ENCODE results near the gene IGFBP5. TPM values are rescaled to one million over a fixed set of nuclear protein-coding genes. Genes with fewer than 3 reads are reported as not detected.

Gene IGFBP5
- total RNA-seq, 1 experiment from 2014 or later, result 0.24 TPM

DNA sequence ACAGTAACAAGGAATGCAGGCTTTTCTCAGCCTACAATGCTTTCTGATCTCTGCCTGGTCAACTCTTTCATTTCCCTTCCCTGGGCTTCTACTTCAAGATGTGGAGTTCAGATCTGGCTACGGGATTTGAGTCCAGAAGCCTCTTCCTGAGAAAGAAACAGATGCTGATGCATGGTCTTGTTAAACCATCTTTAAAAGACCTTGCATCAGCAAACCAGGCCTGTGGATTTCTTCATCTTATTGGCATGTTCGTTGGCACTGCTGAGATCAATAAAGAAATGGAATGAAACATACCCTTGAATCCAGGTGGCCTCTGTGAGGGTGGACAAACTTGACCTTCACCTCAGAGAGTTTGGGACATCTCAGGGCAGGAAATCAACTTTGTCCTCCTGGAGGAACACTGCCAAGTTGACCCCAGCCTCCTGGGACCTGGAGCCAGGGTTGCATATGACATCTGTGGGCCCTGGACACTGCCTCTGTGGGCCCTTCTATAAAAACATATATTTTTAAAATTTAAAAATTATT, 40.8 kb downstream of the IGFBP5 start:
- in situ Hi-C loops (cut with HindIII; ENCODE audit: low sequenced_read_pairs), result no loop called here
- DNase-seq (ENCODE audit: low spot score), result no peak

DNA sequence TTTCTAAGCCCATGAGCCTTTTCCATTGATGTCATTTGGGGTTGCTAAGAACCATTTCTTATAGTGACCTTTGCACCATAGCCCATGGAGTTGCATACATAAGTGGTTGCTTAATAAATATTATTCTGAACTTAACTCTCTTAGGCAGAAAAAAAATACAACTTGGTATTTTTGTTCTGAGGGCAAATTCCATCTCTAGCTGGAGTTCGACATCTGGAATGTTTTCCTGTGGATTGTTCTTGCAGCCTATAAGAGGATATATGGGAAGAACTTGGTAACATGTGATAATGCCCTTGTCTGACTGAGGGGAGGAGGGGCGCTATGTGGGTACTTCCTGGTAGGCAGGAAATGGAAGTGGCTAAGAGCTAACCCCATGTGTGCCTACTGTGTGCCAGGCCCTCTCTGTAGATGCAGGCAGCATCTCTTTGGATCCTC, 41.4 kb downstream of the IGFBP5 start:
- no peak for DNase-seq (ENCODE audit: low spot score)
- in situ Hi-C loops (cut with HindIII; ENCODE audit: low sequenced_read_pairs), result no loop called here

DNA sequence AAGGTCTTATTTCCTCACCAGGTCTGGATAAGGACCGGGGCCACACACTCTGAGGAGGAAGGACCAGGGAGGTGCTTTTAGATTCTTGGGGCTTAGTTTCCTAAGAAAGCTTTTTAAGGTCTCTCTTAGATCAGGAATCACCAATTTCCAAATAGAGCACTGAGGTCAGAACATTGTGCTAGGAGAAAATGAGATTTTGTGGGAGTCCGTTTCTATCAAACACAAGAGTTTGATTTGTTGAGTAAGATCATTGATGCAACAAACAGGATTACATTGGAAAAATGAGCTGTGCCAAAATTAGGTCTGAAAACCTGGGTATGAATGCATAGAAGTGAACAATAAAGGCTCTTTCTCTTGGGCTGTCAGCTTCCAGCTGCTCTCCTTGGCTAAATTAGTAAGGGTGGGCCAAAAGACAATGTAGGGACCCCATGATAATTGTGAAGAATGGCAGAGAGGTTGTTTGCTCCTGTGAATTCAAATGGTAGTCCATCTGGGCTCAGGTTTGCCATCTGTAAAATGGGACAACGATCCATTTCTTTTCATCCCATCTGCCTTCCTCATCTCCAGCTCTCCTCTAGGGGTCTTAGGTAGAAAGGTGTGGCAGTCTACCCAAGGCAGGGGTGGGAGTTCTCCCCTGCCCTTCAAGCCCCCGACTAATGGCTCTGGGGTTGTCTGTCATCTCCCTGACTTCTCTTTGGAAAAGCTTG, 42.1 kb downstream of the IGFBP5 start:
- DNase-seq (ENCODE audit: low spot score), result no peak
- in situ Hi-C loops (cut with HindIII; ENCODE audit: low sequenced_read_pairs), result no loop called here

DNA sequence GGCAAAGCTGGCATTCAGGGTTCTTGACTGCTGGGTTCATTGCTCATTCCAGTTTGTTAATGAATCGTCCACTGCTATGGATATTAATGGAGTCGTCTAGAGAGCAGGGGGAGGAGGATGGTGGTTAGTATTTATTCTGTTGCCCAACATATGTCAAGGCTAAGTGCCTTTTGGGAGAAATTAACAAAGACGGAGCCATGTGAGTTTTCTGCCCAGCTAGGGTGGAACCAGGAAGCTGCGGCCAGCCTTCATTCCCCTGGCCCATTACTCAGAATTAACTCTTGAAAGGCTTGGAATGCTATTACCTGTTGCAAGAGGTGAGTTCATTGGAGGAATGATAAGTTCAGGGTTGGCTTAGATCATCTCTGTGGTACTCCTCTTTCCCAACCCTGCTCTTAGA, 42.8 kb downstream of the IGFBP5 start:
- no peak for DNase-seq (ENCODE audit: low spot score)
- in situ Hi-C loops (cut with HindIII; ENCODE audit: low sequenced_read_pairs), result no loop called here

DNA sequence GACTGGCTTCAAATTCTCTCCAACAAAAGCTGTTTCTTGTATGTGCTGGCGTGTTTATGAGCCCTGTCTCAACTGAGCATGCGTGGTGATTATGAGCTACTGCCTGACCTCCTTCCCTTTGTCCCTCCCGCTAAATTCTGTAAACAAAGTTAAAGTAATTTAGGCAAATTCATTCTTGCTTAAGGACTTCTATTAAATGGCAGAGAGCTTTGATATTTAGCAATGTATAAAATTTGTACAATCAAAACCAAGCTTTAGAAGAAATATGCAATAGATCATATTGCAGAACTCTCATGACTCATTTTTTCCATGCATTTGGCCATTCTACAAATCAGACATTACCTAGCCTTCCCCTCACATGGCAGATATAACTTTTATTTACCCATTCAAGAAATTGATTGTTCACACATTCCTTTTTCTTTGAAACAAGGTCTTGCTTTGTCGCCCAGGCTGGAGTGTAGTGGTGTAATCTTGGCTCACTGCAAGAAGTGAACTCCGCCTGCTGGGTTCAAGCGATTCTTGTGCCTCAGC, 43.9 kb downstream of the IGFBP5 start:
- no peak for DNase-seq (ENCODE audit: low spot score)
- in situ Hi-C loops (cut with HindIII; ENCODE audit: low sequenced_read_pairs), result no loop called here

DNA sequence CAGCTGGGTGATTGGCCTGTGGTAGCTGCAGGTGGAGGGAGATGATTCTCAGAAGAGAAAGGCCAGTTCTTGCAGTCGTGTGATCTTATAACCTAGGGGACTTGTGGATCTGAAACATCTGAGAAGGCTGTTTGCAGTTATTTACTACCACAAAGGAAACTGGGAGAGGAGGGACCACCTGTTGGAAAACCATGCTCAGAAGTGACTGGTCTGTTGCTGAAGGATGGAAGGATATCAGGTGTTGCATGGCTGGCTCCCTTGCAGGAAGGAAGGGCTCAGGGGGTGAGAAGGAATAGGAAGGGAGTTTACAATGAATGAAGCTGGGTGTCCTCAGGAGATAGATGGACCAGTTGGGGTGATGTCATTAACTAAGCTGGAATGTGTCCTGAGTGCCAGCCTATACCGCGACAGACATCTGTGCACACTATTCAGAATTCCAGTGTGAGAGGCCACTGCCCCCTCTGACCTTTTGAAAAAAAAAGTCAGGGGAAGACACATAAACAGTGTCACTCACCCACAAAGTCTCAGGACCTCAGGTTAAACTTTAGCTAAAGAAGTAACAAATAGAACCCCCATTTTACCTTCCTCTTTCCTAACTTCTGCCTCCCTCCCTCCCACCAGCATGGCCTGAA, 44.6 kb downstream of the IGFBP5 start:
- in situ Hi-C loops (cut with HindIII; ENCODE audit: low sequenced_read_pairs), result no loop called here
- DNase-seq (ENCODE audit: low spot score), result no peak

DNA sequence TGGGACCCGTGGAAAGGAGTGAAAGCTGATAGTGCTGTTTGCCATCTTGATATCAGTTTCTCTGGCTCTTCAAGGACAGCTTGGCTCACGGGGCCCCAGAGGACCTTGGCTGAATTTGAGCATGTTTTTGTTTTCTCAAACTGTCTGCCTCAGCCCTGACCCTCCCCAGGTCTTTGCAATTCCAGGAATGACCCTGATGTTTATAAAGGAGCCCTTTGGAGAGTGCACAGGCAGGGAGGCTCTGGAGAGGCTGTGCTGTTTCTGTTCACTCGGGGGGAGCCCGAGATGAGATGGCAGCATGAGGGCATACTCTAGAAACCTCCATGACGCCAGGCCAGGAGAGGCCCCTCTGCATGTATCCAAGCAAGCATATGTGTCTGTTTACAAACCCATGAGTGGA, 45.8 kb downstream of the IGFBP5 start:
- DNase-seq (ENCODE audit: low spot score), result no peak
- in situ Hi-C loops (cut with HindIII; ENCODE audit: low sequenced_read_pairs), result no loop called here

DNA sequence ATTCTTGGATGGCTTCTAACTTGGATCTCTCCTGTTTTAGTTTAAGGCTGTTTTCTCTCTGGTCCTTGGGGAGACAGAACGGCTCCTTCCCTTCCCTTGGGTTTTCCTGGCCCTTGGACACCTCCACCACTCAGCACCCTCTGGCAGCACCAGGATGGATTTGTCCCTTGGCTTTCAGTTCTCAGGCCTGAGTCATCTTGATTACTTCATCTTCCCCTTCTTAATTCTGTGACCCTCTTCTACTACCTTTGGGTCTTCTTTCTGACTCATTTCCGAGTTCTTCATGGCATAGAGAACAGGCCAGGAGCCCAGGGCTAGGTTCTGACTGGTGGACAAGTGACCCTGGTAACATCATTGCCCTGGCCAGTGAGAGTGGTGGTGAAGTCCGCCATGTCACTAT, 47.2 kb downstream of the IGFBP5 start:
- in situ Hi-C loops (cut with HindIII; ENCODE audit: low sequenced_read_pairs), result no loop called here

DNA sequence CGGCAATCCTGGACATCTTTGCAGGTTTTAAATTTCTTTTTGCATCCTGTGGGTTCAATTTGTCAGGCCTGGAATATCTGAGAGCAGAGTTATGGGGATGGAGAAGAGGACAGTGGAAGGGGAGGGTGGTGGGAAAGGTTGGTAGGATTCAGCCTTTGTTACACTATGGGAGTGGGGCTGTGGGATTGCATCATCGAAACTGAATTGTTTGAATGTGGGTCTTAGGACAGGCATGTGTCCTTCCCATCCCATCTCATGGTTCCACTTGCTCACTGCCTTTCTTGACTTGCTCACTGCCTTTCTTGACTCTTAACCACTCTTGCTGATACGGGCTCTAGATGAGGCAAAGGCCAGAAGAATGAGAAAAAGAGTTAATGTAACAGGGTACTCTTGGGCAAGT, 49.2 kb downstream of the IGFBP5 start:
- DNase-seq (ENCODE audit: low spot score), result no peak
- in situ Hi-C loops (cut with HindIII; ENCODE audit: low sequenced_read_pairs), result no loop called here

More for the DNA sequence above, 47.2 kb downstream of the IGFBP5 start:
- DNase-seq (ENCODE audit: low spot score), result no peak

DNA sequence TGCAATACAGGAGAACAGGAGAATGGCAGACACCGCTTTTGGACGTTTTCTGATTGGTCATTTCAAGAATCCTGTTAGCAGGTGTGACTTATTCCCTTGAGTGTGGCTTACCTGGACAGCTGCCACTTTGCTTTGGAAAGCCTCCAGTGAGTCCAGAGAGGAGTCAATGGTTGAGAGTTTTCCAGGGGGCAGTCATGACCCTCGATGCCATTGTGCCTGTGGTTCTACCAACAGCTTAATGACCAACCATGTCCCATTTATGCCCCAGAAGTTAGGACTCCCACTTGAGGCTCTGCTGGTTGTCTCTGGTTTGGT, 49.8 kb downstream of the IGFBP5 start:
- in situ Hi-C loops (cut with HindIII; ENCODE audit: low sequenced_read_pairs), result no loop called here
- DNase-seq (ENCODE audit: low spot score), result no peak

DNA sequence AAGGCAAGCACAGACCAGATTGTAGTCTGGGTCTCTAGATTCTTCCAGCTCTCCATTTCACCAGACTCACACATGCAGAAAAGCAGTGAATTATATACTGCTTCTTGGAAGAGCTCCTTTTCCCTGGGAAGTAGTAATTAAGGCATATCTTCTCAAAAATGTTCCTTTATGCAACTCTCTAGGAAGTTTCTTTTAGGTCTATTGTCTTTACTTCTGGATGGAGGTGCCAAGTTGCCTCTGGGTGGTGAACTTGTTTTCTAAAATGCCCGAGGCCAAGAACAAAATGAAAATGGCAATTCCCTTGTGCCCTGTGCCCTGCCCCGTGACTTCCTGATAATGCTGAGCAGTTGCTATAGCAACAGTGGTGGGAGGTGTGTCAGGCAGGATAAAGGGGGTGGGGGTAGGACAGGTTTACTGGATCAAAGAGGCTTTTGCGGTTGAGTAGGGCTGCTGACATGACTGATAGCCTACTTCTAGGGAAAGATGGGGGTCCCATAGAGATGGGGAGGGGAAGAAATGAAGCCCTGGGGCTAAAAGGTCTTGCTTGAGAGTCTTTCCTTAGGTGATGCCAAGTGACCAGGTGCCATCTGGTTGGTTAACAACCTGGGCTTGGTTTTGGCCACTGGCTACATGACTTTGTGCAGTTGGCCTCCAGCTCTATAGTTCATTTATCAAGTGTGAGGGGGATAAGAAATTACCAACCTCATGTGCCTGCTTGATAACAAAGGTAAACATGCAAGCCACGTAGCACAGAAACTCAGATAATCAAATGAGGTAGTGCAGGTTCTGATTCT, 50.3 kb downstream of the IGFBP5 start:
- no peak for DNase-seq (ENCODE audit: low spot score)
- in situ Hi-C loops (cut with HindIII; ENCODE audit: low sequenced_read_pairs), result no loop called here

DNA sequence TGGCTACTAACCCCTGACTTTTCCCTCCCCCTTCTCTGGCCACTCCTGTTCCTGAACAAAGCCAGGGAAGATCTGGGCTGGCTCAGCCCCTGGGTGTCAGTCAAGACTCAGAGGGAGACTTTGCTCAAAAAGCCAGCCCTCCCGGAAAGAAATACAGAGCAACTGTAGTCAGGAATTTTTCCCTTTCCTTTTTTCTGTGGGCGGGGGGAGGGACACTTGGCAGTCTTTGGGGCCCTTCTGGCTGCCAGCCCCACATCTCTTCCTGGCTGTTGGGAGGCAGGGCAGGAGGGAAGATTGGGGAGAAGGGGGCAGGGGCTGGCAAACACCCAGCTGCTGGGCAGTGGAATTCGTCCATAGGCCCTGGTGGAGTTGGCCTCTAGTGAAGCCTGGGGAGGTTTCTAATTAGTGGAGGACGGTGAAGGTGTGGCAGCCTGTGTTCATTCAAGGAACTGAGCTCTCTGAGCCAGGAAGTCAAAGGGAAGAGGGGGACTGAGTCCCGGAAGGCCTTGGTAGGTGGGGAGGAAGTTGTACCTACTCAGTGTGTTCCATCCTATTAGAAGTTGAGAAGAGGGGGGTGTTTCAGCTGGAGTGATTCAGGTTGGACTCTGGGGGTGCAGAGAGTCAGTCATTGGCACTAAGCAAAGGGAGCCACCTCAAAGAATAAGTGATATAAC, 51.2 kb downstream of the IGFBP5 start:
- in situ Hi-C loops (cut with HindIII; ENCODE audit: low sequenced_read_pairs), result no loop called here

DNA sequence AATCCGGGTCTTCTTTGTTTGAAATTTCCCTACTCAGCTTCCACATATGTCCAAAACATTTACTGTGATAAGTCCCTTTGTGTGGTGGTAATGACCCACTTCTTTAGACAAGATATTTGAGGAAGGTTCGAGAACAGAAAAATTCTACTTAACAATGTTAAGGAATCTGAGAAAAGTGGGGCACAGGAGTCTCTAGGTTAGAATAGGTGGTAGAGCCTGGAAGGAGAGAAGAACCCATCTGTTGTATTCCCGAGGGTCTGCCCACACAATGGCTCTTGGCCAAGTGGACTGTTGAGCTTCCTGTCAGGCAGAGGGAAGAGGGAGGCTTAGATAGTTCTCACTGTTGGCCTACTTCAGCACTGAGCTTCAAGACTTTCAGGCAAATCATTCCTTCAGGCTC, 57.9 kb downstream of the IGFBP5 start:
- in situ Hi-C loops (cut with HindIII; ENCODE audit: low sequenced_read_pairs), result no loop called here
- no peak for DNase-seq (ENCODE audit: low spot score)

More for the DNA sequence above, 51.2 kb downstream of the IGFBP5 start:
- no peak for DNase-seq (ENCODE audit: low spot score)

DNA sequence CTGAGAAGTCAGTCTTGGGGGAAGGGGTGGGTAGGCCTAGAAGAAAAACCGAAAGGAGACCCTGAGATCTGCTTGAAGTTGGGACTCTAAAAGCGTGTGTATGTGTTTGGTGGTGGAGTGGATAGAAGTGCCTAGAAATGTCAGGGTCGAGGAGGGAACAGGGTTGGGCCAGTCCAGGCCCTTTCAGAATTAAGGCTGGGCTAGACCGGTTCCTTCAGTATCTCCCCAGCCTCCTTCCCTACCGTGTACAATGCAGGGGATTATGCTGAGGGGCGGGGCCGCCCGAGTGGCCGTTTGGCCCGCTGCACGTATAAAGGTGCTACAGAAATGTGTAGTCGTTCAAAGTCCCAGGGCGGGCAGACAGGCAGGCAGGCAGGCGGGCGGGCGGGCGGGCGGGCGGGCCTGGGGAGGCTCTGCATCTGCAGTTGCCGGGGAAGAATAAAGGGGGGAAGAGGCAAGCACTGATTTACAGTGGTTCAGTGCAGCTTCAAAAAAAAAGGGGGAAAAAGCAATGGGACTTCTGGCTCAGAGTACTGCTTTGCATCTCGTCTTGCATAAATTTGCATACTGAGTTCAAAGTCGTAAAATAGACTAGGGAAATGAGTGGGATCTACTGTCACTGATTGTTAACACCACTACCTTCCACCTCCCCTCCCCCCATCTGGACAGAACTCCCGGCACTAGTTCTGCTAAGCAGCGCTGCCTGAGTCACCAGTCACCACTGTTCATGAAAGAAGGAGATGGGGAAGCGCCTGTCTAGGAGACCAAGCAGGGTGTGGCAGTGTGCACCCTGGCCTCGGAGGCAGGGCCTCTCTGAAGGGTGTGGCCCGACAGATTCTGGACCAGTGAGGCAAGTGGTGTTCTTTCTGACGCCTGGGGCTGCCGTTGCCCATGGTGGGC, 58.5 kb downstream of the IGFBP5 start:
- in situ Hi-C loops (cut with HindIII; ENCODE audit: low sequenced_read_pairs), result no loop called here
- no peak for DNase-seq (ENCODE audit: low spot score)

DNA sequence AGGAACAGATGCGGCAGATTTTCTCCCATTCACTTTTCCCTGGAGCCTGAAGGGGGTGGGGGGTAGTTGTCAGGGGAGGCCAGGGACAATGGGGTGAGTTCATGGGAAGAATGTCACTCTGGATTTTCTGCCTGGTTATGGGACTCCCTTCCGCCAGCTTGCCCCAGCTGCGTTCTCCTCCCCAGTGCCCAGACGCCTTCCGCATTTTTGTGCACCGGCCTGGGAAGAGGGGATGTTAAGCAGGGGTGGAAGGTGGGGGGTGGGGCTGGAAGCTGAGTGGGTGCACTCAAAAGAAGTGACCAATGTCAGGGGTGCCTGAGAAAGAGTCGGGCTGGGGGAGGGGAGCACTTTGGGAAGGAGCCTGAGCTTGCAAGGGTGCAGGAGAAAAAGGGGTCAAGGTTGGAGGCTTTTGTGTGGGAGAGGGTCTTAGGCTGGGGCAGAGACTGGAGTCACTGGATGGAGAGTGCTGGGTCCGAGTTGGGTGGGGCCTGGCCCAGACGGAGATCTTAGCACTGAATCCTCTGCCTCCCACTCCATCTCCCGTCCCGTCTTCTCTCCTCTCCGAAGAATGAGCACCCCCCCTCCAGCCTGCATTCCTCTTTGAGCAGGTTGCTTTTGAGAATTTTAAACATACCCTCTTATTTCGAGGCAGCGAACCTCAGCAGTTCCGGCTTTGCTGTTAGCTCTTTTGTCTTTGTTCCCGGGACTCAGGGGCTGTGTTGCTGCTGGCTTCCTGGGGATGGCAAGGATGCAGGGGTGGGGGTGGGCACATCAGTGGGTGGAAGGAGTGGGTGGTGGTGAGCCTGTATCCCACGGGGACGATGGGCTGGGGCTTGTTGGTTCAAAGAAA, 59.4 kb downstream of the IGFBP5 start:
- no peak for DNase-seq (ENCODE audit: low spot score)
- in situ Hi-C loops (cut with HindIII; ENCODE audit: low sequenced_read_pairs), result no loop called here

DNA sequence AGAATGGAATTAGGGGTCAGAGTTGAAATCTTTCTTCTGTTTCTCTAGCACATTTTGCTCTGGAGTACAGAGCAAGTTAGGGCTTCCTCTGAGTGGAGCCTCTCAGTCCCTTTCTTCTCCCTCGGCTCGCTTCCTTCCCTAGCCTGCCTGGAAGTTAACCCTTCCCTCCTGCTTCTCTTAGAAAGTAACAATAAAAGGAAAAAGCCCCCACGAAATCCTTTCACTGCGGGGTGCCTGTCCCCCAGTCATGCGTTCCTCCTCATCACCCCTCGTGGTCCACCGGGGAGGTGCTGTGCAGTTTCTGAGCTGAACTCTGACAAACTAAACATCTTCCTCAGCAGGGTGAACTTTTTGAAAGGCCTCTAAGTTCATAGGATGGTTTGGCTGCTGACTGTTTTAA, 60.2 kb downstream of the IGFBP5 start:
- DNase-seq (ENCODE audit: low spot score), result no peak
- in situ Hi-C loops (cut with HindIII; ENCODE audit: low sequenced_read_pairs), result no loop called here

DNA sequence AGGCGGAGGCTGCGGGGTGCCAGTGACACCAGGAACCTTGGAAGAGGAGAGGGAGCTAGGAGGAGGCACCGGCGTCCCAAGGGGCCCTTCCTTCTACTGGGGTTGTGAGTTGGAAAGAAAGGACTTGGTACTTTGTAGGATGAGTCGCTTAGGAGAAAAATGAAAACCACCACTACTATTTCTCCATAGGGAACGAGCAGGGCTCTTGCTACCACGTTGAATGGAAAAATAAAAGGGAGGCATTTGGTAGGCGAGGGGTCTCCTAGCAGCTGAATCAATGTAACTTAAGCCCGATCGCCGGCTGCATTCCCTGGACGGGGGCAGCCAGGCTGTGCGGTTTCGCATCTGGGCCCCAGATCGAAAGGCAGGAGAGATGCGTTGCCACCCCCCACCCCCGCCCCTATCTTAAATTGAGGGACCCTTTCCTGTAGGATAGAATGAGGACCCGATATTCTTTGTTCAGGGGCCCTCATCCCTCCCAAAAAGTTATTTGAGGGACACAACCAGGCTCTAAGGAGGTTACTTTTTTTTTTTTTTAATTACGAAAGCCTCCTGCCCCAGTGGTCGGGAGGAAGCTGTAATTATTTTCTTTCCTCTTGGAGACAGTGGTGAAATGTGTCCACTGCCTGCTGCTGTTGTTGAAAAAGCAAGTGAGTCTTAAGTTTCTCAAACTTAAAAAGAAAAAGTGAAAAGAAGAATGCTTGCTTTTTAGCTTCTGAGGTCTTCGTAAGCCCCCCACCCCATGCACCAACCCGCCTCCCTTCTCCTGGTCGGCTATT, 60.8 kb downstream of the IGFBP5 start:
- DNase-seq (ENCODE audit: low spot score), result no peak
- in situ Hi-C loops (cut with HindIII; ENCODE audit: low sequenced_read_pairs), result no loop called here

Measured in G401 (cell line).